IPS-15b (cell line): ENCODE results near the gene MRNIP.

ENCODE experiments used
- H3K27me3 ChIP-seq: one replicate; pipeline ENCODE4 v1.6.1; 2013; ENCODE audit warnings: low read length; ENCODE audit not compliant: control insufficient read depth, insufficient read depth
- H3K36me3 ChIP-seq: one replicate; pipeline ENCODE4 v1.6.1; 2013; ENCODE audit warnings: low read length; ENCODE audit not compliant: control insufficient read depth, insufficient read depth
- H3K4me1 ChIP-seq: one replicate; pipeline ENCODE4 v1.6.1; 2013; ENCODE audit warnings: mild to moderate bottlenecking, low read length; ENCODE audit not compliant: control insufficient read depth, insufficient read depth
- H3K4me3 ChIP-seq: one replicate; pipeline ENCODE4 v1.5.1; 2013; ENCODE audit warnings: low read depth, low read length
- H3K9ac ChIP-seq: one replicate; pipeline ENCODE4 v1.6.1; 2013; ENCODE audit warnings: low read depth, mild to moderate bottlenecking, low read length
- H3K9me3 ChIP-seq: one replicate; pipeline ENCODE4 v1.6.1; 2013; ENCODE audit warnings: mild to moderate bottlenecking, low read length; ENCODE audit not compliant: control insufficient read depth, insufficient read depth

The MRNIP gene

GRCh38 chr5:179867476-179867875, 8.9 kb upstream of the MRNIP start:
- Histone ChIP-seq H3K9ac (no peak overlapping the region), H3K36me3 (peaks cover 36% of the 10 kb centered on the region), H3K4me1 (no peaks in the 10 kb centered on the region)

DNA sequence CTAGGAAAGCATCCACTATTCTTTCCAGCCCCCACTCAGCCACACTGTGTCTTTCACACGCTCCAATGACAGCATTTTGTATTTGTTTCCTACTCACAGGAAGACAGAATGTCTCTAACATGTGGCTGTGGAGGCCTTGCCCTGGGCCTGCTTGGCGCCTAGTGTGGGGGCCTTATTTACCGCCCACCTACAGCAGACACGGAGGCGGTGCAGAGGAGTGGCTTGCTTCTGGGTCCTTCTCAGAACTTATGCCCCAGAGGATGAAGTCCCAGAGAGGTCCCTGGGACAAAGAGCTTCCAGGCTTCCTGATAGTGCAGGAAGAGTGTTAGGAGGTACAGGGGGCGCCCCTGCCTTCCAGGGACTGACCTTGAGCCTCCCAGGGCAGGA, 8.5 kb upstream of the MRNIP start:
- Histone ChIP-seq H3K27me3 (no peaks in the 10 kb centered on the region), H3K9me3 (no peaks in the 10 kb centered on the region), H3K9ac (no peak overlapping the region), H3K4me1 (no peaks in the 10 kb centered on the region), H3K36me3 (peaks cover 36% of the 10 kb centered on the region), H3K4me3 (no peak overlapping the region)

More at GRCh38 chr5:179867476-179867875, 8.9 kb upstream of the MRNIP start:
- Histone ChIP-seq H3K9me3 (no peaks in the 10 kb centered on the region), H3K4me3 (no peak overlapping the region), H3K27me3 (no peaks in the 10 kb centered on the region)

- Histone ChIP-seq H3K4me1 (no peaks in the 10 kb centered on the region), H3K9ac (no peak overlapping the region), H3K9me3 (no peaks in the 10 kb centered on the region), H3K4me3 (no peak overlapping the region), H3K36me3 (peaks cover 36% of the 10 kb centered on the region), H3K27me3 (no peaks in the 10 kb centered on the region)
Observed at GRCh38 chr5:179866241-179867078, 7.8 kb upstream of the MRNIP start.

DNA sequence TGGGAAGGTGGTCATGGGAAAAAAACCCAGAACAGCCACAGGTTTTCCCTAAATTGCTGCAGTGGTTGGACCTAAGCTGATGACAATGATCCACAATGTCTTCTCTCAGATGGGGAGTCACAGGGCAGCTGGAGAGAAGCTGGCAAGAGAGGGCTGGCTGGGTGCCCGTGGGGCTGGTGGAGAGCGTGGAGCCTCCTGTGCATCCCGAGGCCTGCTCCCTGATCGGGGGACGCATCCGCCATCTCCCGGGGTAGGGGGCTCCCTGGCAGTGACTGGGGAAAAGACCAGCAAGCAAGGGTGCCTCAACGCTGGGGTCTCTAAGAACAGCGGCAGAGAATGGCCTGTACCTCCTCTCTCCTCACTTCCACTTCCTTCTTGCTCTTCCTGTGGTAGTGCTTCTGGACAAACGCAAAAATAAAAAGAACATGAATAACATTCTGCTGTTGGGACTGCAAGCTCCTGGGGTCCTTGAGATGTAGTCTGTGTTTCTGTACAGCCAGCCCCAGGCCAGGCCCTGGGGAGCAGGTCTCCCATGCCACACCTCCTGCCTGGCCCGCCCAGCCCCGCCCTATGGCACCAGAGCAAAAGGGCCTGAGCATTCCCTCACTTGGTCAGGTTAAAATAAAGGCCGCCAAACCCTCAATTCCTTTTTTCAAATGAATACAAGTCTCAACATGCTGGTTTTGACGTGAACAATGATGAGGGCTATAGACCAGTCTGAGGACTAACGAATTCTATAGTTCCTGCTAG, 7.0 kb upstream of the MRNIP start:
- H3K27me3 ChIP-seq = no peaks in the 10 kb centered on the region
- no peak overlapping the region for H3K9ac ChIP-seq
- peaks cover 36% of the 10 kb centered on the region for H3K36me3 ChIP-seq
- H3K9me3 ChIP-seq = no peaks in the 10 kb centered on the region
- no peaks in the 10 kb centered on the region for H3K4me1 ChIP-seq
- H3K4me3 ChIP-seq = no peak overlapping the region

DNA sequence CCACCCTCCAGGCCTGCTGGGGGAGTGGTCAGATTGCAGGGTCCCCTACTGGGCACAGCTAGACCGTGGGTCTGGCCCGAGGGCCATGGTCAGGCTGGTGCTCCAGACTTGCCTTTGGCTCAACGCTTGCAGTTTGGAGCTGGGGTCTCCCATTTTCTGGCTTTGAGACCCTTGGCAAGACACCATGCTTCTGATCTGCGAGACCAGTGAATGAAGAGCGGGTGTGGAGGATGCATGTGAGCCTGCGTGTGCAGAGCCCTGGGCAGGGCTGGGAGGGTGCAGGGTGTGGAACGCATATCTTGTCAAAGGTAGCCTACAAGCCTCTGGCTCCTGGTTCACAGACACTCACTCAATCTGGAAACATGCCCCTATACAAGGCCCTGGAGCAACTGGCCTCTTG, 6.1 kb upstream of the MRNIP start:
- Histone ChIP-seq H3K4me3 (no peak overlapping the region), H3K36me3 (peaks cover 29% of the 10 kb centered on the region), H3K4me1 (no peaks in the 10 kb centered on the region), H3K27me3 (no peaks in the 10 kb centered on the region), H3K9me3 (no peaks in the 10 kb centered on the region), H3K9ac (no peak overlapping the region)

- H3K4me3 ChIP-seq = no peak overlapping the region
- no peaks in the 10 kb centered on the region for H3K9me3 ChIP-seq
- no peak overlapping the region for H3K9ac ChIP-seq
- no peaks in the 10 kb centered on the region for H3K27me3 ChIP-seq
- H3K36me3 ChIP-seq = peaks cover 23% of the 10 kb centered on the region
- H3K4me1 ChIP-seq = no peaks in the 10 kb centered on the region
Observed at GRCh38 chr5:179863449-179864085, 5.0 kb upstream of the MRNIP start.

GRCh38 chr5:179862891-179863290, 4.3 kb upstream of the MRNIP start:
- Histone ChIP-seq H3K36me3 (peaks cover 22% of the 10 kb centered on the region), H3K4me3 (no peak overlapping the region), H3K9me3 (no peaks in the 10 kb centered on the region), H3K4me1 (no peaks in the 10 kb centered on the region), H3K27me3 (no peaks in the 10 kb centered on the region), H3K9ac (no peak overlapping the region)

DNA sequence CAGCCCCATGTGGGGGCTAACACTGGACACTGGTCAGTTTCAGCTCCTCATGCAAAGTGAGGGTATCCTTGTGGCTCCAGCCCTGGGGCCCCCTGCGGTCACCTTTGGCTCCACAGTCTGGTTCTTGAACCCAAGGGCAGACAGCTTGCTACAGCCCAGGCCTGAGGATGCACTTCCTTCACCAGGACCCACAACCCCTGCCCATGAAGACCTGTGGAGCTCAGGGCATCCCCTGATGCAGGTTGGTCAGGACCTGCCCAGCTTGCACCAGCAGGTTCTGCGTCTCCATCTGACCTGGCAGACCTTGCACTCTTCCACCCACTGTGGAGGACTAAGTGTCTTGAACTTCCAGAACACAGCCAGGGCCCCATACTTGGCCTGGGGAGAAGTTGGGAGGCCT, 3.7 kb upstream of the MRNIP start:
- H3K9me3 ChIP-seq = no peaks in the 10 kb centered on the region
- H3K4me3 ChIP-seq = no peak overlapping the region
- H3K27me3 ChIP-seq = no peaks in the 10 kb centered on the region
- peaks cover 22% of the 10 kb centered on the region for H3K36me3 ChIP-seq
- no peak overlapping the region for H3K9ac ChIP-seq
- no peaks in the 10 kb centered on the region for H3K4me1 ChIP-seq

DNA sequence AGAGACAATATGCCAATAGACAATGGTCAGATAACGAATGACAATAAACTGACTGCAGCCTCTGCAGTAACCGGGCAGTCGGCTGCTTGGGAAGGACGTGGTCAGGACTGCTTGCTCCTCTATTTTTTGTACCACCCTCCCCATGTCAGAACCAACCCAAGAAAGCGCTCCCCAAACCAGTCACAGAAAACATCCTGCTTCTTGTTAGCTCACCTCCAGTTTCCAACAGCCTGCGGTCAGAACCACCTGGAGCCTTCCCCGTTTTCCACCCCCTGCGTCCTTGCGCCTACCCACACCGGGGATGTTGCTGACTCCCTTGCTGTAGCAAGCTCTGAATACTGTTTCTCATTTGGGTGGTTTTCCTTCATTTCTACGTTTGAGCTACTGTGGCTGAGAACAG, 1.7 kb upstream of the MRNIP start:
- no peak overlapping the region for H3K4me3 ChIP-seq
- peaks cover 17% of the 10 kb centered on the region for H3K36me3 ChIP-seq
- H3K27me3 ChIP-seq = no peaks in the 10 kb centered on the region
- no peaks in the 10 kb centered on the region for H3K4me1 ChIP-seq
- H3K9ac ChIP-seq = no peak overlapping the region
- H3K9me3 ChIP-seq = no peaks in the 10 kb centered on the region

DNA sequence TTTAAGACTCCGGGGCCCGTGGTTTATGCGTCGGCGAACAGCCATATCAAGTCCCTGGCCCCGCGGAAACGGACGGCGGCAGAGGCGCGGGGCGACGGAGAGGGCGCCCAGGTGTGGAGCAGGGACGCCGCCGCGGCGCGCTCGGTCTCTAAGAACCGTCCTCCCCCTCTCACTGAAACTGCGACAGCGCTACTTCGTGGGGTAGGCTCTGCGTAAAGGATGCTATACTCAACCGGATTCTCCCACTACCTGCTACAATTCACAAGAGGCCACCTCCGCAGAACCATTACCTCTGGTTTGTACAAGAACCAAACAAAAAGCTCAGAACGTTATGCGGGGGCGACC, 404 bp downstream of the MRNIP start:
- H3K36me3 ChIP-seq = peaks cover 5% of the 10 kb centered on the region
- H3K4me3 ChIP-seq = peak overlapping the region; percentile 85
- H3K4me1 ChIP-seq = no peaks in the 10 kb centered on the region
- H3K9ac ChIP-seq = peak overlapping the region; percentile 37
- H3K27me3 ChIP-seq = no peaks in the 10 kb centered on the region
- H3K9me3 ChIP-seq = no peaks in the 10 kb centered on the region

- Histone ChIP-seq H3K36me3 (peaks cover 27% of the 10 kb centered on the region), H3K9me3 (no peaks in the 10 kb centered on the region), H3K9ac (no peak overlapping the region)
Observed at GRCh38 chr5:179854356-179854755, 4.3 kb downstream of the MRNIP start.

More at GRCh38 chr5:179854356-179854755, 4.3 kb downstream of the MRNIP start:
- Histone ChIP-seq H3K4me1 (no peaks in the 10 kb centered on the region), H3K27me3 (no peaks in the 10 kb centered on the region), H3K4me3 (no peak overlapping the region)
